Right lobe of liver (tissue), 6 donors: ENCODE data around the gene CAST. TPM values are rescaled to one million over a fixed set of nuclear protein-coding genes. Genes with fewer than 3 reads are reported as not detected.

Source experiments
- ATAC-seq, 4 donors: fragments of 200-7000 bp; cut with Tn5 transposase; one replicate each; pipeline ENCODE4 v1.9.1; 2020; ENCODE audit warnings: mild to moderate bottlenecking in 4 of 4, moderate library complexity in 4 of 4
- DNase-seq, 3 donors: peaks; one replicate each; pipeline ENCODE4 v3.0.0-alpha.2; 2020
- H3K27ac ChIP-seq, 3 donors: fragments of 200-600 bp; one replicate each; pipeline ENCODE4 v1.8.0; 2022
- H3K27me3 ChIP-seq, 2 donors: fragments of 200-600 bp; one replicate each; pipeline ENCODE4 v1.8.0; 2022
- H3K36me3 ChIP-seq, 4 donors: fragments of 200-600 bp; sonication (generic) in 1 of 4; one replicate each; pipeline versions ENCODE4 v1.5.1 to v1.8.0; 2017 to 2022; ENCODE audit warnings: control low read depth in 1 of 4
- H3K4me1 ChIP-seq, 4 donors: fragments of 200-600 bp; sonication (generic) in 1 of 4; one replicate each; pipeline versions ENCODE4 v1.5.1 to v1.8.0; 2017 to 2022; ENCODE audit warnings: control low read depth in 1 of 4
- H3K4me3 ChIP-seq, 3 donors: fragments of 200-600 bp; one replicate each; pipeline ENCODE4 v1.8.0; 2022
- H3K9me3 ChIP-seq, 4 donors: fragments of 200-600 bp; sonication (generic) in 1 of 4; one replicate each; pipeline versions ENCODE4 v1.5.1 to v1.8.0; 2017 to 2022; ENCODE audit warnings: control low read depth in 1 of 4
- POLR2A ChIP-seq: fragments of 450-650 bp; IDR thresholded peaks from one replicate; pipeline ENCODE4 v1.6.1; 2017; ENCODE audit warnings: antibody characterized with exemption, mild to moderate bottlenecking
- WGBS: methylation state at CpG from one replicate; pipeline ENCODE4 v1.1.6; 2018; ENCODE audit warnings: low coverage, low lambda C conversion rate; ENCODE audit not compliant: insufficient coverage; ENCODE audit errors: missing lambda C conversion rate; 5-methylcytosine and 5-hydroxymethylcytosine counted together
- intact Hi-C, 2 donors: fragments of 100-400 bp; cut with DNase I; formaldehyde crosslinking; loops; one replicate each; pipeline versions ENCODE4 v1.11.2 to v1.14.1; 2022
- total RNA-seq, 6 experiments: library from RNA; depleted of rRNA in 2 of 6; stranded (reverse); fragments of >200 nt in 2 of 6; fragmentation: NEBNext Ultra II Directional in 3 of 6; extraction: Animal tissue kit (Norgen Biotek cat#: 25700) in 3 of 6; gene quantifications; one replicate each; pipeline versions ENCODE4 v1.1.0 to v1.2.4, GENCODE V29; 2016 to 2023
- TF ChIP-seq, protein P1 (sequence below), 4 donors: fragments of 200-600 bp in 3 of 4; fragments of 450-650 bp in 1 of 4; IDR thresholded peaks; one replicate each; pipeline versions ENCODE4 v1.5.1 to v1.8.0; 2016 to 2022; ENCODE audit warnings: antibody characterized with exemption in 4 of 4, mild to moderate bottlenecking in 2 of 4
- donor health status: DM: no; HTN: yes; CAD: no.
- donor health status: DM: no; HTN: no; CAD: no.
- donor health status: DM: no; HTN: no; CAD: no.
- donor health status: DM: no; HTN: yes; CAD: no.
- donor health status: DM: no; HTN: yes; CAD: no.

Gene CAST
- total RNA-seq, 6 experiments from 2014 or later, result 86.8 to 187 (median 123) TPM

DNA sequence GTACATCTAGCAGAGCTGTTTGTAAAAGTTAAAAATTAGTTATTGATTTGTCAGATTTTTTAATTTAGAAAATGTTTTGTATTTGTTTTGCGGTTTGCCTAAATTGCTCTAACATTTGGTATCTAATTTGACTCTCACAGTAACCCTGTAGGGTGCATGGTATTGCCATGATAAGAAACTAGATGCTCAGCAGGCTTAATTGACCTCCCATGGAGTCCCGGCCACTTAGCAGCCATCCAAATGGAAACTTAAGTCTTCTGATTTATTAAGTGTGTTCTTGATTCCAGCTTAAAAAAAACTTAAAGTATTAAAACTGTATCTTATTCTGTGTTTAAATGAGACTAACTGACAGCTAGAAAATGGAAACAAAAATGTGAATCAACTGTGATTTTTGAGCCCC, 54.5 kb downstream of the CAST start:
- ATAC-seq (no peak), DNase-seq (no peak)
- 44% methylated on average over 2 of the region's 2 CpGs for WGBS
- Histone ChIP-seq H3K4me1 (peaks cover 0 to 35% (median 11%) of the 10 kb centered on the region in 4 donors), H3K9me3 (no peaks in the 10 kb centered on the region), H3K27me3 (no peaks in the 10 kb centered on the region), H3K4me3 (no peak overlapping the region), H3K27ac (no peak overlapping the region), H3K36me3 (no peaks in the 10 kb centered on the region)
- TF ChIP-seq, protein P1, sequence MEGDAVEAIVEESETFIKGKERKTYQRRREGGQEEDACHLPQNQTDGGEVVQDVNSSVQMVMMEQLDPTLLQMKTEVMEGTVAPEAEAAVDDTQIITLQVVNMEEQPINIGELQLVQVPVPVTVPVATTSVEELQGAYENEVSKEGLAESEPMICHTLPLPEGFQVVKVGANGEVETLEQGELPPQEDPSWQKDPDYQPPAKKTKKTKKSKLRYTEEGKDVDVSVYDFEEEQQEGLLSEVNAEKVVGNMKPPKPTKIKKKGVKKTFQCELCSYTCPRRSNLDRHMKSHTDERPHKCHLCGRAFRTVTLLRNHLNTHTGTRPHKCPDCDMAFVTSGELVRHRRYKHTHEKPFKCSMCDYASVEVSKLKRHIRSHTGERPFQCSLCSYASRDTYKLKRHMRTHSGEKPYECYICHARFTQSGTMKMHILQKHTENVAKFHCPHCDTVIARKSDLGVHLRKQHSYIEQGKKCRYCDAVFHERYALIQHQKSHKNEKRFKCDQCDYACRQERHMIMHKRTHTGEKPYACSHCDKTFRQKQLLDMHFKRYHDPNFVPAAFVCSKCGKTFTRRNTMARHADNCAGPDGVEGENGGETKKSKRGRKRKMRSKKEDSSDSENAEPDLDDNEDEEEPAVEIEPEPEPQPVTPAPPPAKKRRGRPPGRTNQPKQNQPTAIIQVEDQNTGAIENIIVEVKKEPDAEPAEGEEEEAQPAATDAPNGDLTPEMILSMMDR (IDR thresholded peaks at IDR 0.05), result no peak
- TF ChIP-seq POLR2A, result no peak
- intact Hi-C loops, result no loop called here

DNA sequence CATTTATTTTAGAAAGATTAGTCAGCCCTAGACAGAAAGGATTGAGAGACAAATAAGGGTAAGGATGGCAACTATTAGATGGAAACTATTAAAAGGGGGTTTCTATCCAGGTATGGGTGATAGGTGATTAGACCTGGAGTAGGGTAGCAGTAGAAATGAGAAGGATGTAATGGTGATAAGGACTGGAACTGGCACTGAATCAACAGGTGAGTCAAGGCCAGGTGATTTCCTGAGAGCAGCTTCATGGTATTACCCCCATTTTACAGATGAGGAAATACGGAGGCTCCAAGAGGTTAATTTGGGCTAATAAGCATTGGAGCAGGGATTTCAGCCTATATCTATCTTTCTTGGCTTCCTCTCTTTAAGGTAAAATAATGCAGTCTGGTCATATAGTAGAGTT, 55.7 kb downstream of the CAST start:
- WGBS, result 92% methylated on average over 1 of the region's 1 CpG
- no peak overlapping the region for H3K4me3 ChIP-seq
- intact Hi-C loops, result no loop called here
- TF ChIP-seq, protein P1 (IDR thresholded peaks at IDR 0.05), result no peak
- no peak for TF ChIP-seq POLR2A
- peaks cover 0 to 29% (median 11%) of the 10 kb centered on the region in 4 donors for H3K4me1 ChIP-seq
- H3K27me3 ChIP-seq, result no peaks in the 10 kb centered on the region
- H3K36me3 ChIP-seq, result no peaks in the 10 kb centered on the region
- no peaks in the 10 kb centered on the region for H3K9me3 ChIP-seq
- H3K27ac ChIP-seq, result no peak overlapping the region
- DNase-seq (no peak), ATAC-seq (no peak)

DNA sequence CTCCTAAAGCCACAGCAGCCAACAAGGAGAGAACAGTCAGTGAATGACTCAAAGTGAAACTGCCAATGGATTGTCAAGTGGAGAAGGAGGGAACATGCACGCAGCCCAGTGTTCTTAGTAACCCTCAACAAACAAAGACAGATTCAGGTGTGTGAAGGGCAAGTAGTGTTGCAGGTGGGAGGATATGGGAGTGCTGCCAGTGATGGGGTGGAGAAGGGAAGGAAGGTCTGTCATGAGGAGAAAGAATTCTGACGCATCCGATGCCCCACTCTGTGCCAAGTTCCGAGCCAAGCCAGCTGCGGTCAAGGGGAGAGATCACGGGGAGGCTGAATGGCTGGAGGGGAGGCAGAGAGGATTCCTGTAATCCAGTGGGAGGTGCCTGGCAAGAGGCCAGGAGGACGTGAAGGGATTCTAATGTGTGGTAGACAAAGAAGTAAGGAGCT, 56.5 kb downstream of the CAST start:
- DNase-seq, result peak in 1 of 3 donors; percentile 35
- H3K4me1 ChIP-seq, result peaks cover 0 to 29% (median 11%) of the 10 kb centered on the region in 4 donors
- H3K27ac ChIP-seq, result no peak overlapping the region
- H3K4me3 ChIP-seq, result no peak overlapping the region
- 78% methylated on average over 6 of the region's 7 CpGs for WGBS
- no peaks in the 10 kb centered on the region for H3K9me3 ChIP-seq
- intact Hi-C loops, result no loop called here
- H3K27me3 ChIP-seq, result no peaks in the 10 kb centered on the region
- TF ChIP-seq, protein P1 (IDR thresholded peaks at IDR 0.05), result no peak
- TF ChIP-seq POLR2A, result no peak
- H3K36me3 ChIP-seq, result no peaks in the 10 kb centered on the region
- ATAC-seq, result no peak

DNA sequence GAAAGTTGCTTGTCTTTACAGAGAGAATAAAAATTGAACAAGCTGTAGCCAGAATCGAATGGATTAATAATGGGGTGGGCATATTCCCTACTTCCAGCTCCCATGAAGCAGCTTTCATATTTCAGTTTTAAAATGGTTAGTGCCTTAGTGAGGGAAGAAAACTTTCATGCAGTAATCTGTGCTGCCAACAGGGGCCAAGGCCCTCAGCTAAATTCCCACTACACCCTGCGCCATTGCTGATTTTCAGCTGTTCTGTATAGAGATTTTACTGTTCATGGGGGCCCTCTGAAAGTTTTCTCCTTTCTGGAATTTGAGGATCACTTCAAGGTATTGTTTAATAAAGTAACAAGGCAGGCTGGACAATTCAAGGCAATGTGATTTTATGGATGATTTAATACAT, 58.2 kb downstream of the CAST start:
- no peaks in the 10 kb centered on the region for H3K9me3 ChIP-seq
- H3K36me3 ChIP-seq, result no peaks in the 10 kb centered on the region
- H3K27me3 ChIP-seq, result no peaks in the 10 kb centered on the region
- no peak for ATAC-seq
- no peak for DNase-seq
- intact Hi-C loops, result no loop called here
- no peak overlapping the region for H3K4me3 ChIP-seq
- no peak overlapping the region for H3K27ac ChIP-seq
- WGBS, result 91% methylated on average over 2 of the region's 2 CpGs
- peaks cover 0 to 12% (median 6%) of the 10 kb centered on the region in 4 donors for H3K4me1 ChIP-seq
- TF ChIP-seq, protein P1 (IDR thresholded peaks at IDR 0.05), result no peak
- no peak for TF ChIP-seq POLR2A

DNA sequence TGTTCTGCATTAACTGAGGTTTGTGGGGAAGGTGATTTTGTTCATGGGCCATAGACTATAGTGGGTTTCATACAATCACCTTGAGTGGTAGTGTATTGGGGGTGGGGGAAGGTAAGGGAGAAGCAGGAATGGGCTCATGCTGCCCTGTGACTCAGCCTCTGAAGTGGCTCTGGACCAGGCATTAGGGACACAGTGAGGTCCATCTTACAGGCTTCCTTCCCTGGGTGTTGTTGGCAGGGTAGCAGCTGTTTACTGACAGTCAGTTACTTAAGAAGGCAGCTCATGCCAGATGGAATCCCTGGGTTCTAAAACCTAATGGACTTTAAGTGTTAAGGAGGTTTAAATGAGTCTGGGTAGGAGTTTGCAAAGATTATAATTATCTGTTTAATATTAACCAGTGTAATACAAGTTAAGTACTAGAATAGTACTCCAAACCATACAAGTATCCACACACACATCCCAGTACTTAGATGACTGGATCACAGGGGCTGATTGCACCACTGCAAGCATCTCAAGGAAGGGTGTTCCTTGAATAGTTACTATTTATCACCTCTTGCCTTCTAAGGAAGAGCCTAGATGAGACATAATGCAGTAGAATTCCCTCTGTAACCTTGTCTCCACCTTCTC, 59.3 kb downstream of the CAST start:
- no peak overlapping the region for H3K27ac ChIP-seq

More for the DNA sequence above, 59.3 kb downstream of the CAST start:
- intact Hi-C loops, result no loop called here
- Histone ChIP-seq H3K4me1 (peaks cover 0 to 3% (median under 1%) of the 10 kb centered on the region in 4 donors), H3K9me3 (no peaks in the 10 kb centered on the region), H3K36me3 (no peaks in the 10 kb centered on the region), H3K27me3 (no peaks in the 10 kb centered on the region), H3K4me3 (no peak overlapping the region)
- DNase-seq (no peak), ATAC-seq (peak; percentile 44 to 72 (median 53))
- TF ChIP-seq, protein P1 (IDR thresholded peaks at IDR 0.05), result no peak
- TF ChIP-seq POLR2A, result no peak
